Stimulated activated naive B cell treated with anti-CD40 and anti-IgM and Interleukin-4, amounts not matched to agents 10 μg/mL and 1 μg/mL and 100 μg/mL, for 72 hours (primary cell): ENCODE measurements around the gene DDA1.

Experiments used
- ATAC-seq, 2 donors: fragments of 150-1000 bp; cut with Tn5 transposase; replicated peaks; 2 replicates each; pipeline ENCODE4 v1.10.0; 2021; ENCODE audit warnings: moderate library complexity in 1 of 2
- DNase-seq: peaks from one replicate; pipeline ENCODE4 v3.0.0; 2021
- H3K27ac Mint-ChIP-seq: one replicate; pipeline ENCODE4 v1.8.0; 2022; ENCODE audit warnings: mild to moderate bottlenecking, mixed read lengths
- H3K27me3 Mint-ChIP-seq, 2 donors: one replicate each; pipeline ENCODE4 v1.8.0; 2022; ENCODE audit warnings: mixed read lengths in 2 of 2
- H3K36me3 Mint-ChIP-seq, 2 donors: one replicate each; pipeline ENCODE4 v1.8.0; 2022; ENCODE audit warnings: mixed read lengths in 2 of 2, mild to moderate bottlenecking in 1 of 2
- H3K4me1 Mint-ChIP-seq, 2 donors: one replicate each; pipeline ENCODE4 v1.8.0; 2022; ENCODE audit warnings: mixed read lengths in 2 of 2, mild to moderate bottlenecking in 1 of 2
- H3K4me3 Mint-ChIP-seq, 2 donors: one replicate each; pipeline ENCODE4 v1.8.0; 2022; ENCODE audit warnings: mild to moderate bottlenecking in 2 of 2, mixed read lengths in 2 of 2, moderate library complexity in 1 of 2
- H3K9me3 Mint-ChIP-seq, 2 donors: one replicate each; pipeline ENCODE4 v1.8.0; 2022; ENCODE audit warnings: mixed read lengths in 2 of 2, mild to moderate bottlenecking in 1 of 2

DDA1 gene

DNA sequence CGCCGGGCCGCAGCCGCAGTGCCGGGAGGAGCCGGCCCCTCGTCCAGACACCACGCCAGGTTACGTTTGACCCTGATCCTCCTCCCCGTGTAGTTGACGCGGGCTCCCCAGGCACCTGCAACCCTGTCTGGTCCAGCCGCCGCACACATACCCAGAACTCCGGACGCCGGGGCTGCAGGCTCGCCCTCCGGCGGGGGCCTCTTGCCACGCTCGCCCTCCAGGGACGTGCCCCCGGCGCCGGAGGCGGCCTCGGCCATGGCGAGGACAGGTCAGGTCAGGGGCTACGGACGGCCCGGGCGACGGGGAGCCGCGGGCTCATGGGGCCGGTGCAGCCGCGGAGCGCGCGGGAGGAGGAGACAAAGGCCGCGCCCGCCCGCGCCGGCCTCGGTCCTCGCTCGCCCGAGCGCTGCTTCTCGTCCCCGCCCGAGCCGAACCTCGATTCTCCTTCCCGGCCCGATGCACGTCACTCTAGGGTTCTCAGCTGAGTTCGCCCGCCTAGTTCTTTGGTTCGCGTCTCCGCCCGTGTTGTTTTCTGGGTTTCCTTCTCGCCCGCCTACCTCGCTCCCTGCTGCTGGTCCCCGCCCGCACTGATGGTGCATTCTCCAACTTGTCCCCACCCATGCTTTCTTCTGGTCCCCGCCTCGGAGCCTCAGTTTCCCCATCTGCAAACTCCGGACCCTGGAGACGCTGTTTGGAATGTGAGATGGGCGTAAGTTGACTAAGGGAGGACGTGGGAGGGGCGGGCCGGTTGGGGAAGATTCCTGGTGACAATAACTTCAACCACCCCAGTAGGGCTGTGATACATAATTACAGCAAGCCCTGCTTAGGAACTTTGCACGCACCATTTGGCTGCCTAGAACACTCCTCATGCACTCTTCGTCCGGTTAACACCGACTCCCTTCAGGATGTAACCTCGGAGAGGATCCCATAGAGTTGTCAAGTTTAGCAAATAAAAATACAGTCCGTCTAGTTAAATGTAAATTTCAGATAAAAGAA lies 25.3 kb downstream of the DDA1 start, which contains the start of gene ANO8:
ANO8 (minus strand) TSS at position 442 of the 996 bp plus-strand sequence; CDS start at position 257, 185 bp downstream.
- Mint-ChIP-seq H3K36me3 (peaks cover 19 to 21% of the 10 kb centered on the region in 2 donors), H3K9me3 (peaks cover 0 to 3% of the 10 kb centered on the region in 2 donors), H3K4me1 (peaks cover 22 to 55% of the 10 kb centered on the region in 2 donors), H3K27me3 (peaks cover 15 to 17% of the 10 kb centered on the region in 2 donors), H3K4me3 (peak within 1 kb of the TSS; percentile 85 to 89), H3K27ac (peak within 1 kb of the TSS; percentile 67)
- DNase-seq (peak; percentile 97), ATAC-seq (peak; percentile 66 to 72)

DNA sequence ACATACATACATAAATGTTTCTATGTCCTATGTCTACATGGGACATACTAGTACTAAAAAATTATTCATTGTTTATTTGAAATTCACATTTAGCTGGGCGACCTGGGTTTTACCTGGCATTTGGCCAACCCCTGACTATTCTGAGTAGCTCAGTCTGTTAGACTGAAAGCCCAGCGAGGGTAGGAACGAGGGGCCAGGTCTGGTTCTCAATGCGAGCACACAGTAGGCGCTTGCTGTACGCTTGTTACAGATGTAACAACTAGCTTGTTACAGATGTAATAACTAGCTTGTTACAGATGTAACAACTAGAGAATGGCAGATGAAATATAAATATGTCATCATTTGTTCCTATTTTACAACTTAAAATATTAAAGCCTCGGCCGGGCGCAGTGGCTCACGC lies 26.2 kb downstream of the DDA1 start:
- Mint-ChIP-seq H3K4me3 (peak overlapping the region in 1 of 2 donors; percentile 94), H3K27me3 (peaks cover 8 to 13% of the 10 kb centered on the region in 2 donors), H3K4me1 (peaks cover 20 to 56% of the 10 kb centered on the region in 2 donors)

DNA sequence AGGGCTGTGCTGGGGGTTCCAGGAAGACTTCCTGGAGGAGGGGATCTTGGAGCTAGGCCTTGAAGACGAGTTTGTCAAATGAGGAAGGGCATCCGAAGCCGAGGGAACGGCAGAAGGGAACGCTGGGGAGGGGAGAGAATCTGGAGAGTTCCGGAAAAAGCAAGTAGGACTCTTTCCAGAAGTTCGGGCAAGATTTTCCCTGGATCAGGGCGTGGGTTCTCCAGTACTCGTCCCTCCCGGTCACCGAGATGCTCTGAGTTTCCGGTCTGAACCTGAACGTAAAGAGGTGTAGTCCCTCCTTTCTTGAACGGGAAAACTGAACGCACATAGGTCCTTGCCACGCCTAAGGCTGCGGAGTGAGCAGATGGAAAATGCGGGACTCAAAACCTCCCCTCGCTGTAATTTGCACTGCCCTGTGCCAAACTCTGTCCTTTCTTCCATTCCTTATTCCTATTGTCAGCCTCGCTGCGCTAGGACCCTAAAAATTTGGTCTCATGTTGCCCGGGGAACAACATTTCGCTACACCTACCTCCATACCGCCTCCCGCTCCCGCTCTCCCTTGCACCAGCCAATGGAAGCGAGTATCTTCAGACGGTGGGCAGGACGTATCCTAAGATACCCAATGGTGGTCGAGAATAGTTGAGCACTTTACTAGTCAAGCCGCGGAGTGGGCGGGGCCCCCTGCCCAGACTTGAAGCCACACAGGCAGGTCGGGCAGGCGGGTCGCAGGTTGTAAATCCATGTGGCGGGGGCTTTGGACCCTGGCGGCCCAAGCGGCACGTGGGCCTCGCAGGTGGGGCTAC lies 27.7 kb downstream of the DDA1 start, which contains the start of gene GTPBP3:
GTPBP3 (plus strand) TSS at position 682 of the 803 bp plus-strand sequence; CDS start at position 741, 59 bp downstream.
- Mint-ChIP-seq H3K36me3 (peaks cover 27 to 37% of the 10 kb centered on the region in 2 donors), H3K27me3 (peaks cover 5 to 8% of the 10 kb centered on the region in 2 donors), H3K9me3 (peaks cover 0 to 3% of the 10 kb centered on the region in 2 donors), H3K4me1 (peaks cover 25 to 63% of the 10 kb centered on the region in 2 donors), H3K27ac (peak within 1 kb of the TSS; percentile 88), H3K4me3 (peak within 1 kb of the TSS; percentile 89 to 94)
- DNase-seq, result peak; percentile 94
- peak; percentile 86 to 87 for ATAC-seq

More for the DNA sequence above, 26.2 kb downstream of the DDA1 start:
- peaks cover 0 to 3% of the 10 kb centered on the region in 2 donors for H3K9me3 Mint-ChIP-seq
- DNase-seq, result no peak
- H3K27ac Mint-ChIP-seq, result no peak overlapping the region
- no peak for ATAC-seq
- peaks cover 19 to 25% of the 10 kb centered on the region in 2 donors for H3K36me3 Mint-ChIP-seq

DNA sequence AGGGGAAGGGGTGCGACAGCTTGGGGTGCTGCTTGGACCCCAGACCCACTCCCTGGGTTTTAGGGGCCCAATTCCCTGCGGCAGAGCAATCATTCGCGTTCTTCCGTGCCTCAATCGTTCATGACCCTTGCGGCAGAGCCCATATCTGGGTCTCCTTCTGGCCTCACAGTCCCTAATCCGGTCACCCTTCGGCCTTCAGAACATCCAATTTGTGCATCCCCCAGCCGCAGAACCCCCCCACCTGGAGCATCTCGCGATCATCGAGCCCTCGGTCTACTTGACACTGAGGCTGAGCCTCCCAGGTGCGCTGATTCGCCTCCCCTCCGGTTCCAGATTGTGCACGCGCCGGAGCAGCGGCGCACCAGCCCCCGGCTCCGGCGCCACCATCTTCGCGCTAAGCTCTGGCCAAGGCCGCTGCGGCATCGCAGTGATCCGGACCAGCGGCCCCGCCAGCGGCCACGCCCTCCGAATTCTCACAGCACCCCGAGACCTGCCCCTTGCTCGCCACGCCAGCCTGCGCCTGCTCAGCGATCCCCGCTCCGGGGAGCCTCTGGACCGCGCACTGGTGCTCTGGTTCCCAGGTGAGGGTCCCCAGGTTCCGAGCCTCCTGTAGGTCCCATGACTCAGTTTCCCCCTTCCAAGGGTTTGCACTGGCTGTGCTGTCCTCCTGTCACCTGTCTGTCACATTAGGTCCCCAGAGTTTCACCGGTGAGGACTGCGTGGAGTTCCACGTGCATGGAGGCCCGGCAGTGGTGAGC lies 28.5 kb downstream of the DDA1 start:
- ATAC-seq (peak; percentile 5 to 7), DNase-seq (no peak)
- Mint-ChIP-seq H3K27me3 (peaks cover under 1 to 2% of the 10 kb centered on the region in 2 donors), H3K9me3 (peaks cover 0 to under 1% of the 10 kb centered on the region in 2 donors), H3K4me1 (peaks cover 22 to 60% of the 10 kb centered on the region in 2 donors), H3K27ac (peak overlapping the region; percentile 88), H3K36me3 (peaks cover 21 to 35% of the 10 kb centered on the region in 2 donors), H3K4me3 (peak overlapping the region; percentile 89 to 94)

DNA sequence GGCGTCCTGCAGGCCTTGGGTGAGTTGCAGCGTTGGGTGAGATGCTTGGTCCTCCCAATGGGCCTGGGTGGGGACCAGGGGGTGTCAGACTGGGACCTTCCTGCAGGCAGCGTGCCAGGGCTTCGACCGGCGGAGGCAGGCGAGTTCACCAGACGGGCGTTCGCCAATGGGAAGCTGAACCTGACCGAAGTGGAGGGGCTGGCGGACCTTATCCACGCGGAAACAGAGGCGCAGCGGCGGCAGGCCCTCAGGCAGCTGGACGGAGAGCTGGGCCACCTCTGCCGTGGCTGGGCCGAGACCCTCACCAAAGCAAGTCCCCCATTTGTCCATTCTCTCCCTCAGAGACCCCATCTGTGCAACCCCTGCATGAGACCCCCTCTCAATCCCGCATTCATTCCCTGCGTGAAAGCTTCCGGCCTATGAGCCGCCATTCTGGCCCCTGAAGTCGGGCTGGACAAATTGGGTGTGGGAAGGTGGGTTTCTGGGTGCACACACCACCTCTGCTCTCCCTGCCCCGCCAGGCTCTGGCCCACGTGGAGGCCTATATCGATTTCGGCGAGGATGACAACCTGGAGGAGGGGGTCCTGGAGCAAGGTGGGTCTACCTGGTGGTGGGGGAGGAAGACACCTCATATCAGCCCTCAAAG lies 29.2 kb downstream of the DDA1 start:
- Mint-ChIP-seq H3K4me1 (peaks cover 22 to 57% of the 10 kb centered on the region in 2 donors), H3K27me3 (no peaks in the 10 kb centered on the region), H3K36me3 (peaks cover 19 to 36% of the 10 kb centered on the region in 2 donors), H3K27ac (no peak overlapping the region), H3K9me3 (no peaks in the 10 kb centered on the region), H3K4me3 (peak overlapping the region; percentile 89 to 94)
- DNase-seq, result no peak
- no peak for ATAC-seq

DNA sequence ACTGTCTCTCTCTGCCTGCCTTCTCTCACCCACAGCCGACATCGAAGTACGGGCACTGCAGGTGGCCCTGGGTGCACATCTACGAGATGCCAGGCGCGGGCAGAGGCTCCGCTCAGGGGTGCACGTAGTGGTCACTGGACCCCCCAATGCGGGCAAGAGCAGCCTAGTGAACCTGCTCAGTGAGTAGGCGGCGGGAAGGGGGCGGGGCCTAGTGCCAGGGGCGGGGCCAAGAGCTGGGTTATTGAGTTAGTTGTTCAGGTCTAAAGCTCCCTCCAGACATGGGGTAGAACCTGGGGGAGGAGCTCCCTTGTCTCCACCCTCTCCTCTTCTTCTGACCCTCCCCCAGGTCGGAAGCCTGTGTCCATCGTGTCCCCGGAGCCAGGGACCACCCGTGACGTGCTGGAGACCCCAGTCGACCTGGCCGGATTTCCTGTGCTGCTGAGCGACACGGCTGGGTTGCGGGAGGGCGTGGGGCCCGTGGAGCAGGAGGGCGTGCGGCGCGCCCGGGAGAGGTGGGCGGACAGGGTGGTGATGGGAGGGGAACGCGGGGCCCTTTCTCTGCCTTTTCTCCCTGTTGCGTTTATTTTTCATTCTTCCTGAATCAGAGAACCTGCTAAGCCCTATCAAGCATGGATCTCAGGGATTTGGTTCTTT lies 29.9 kb downstream of the DDA1 start:
- no peak overlapping the region for H3K27ac Mint-ChIP-seq
- ATAC-seq, result no peak
- no peaks in the 10 kb centered on the region for H3K9me3 Mint-ChIP-seq
- H3K4me1 Mint-ChIP-seq, result peaks cover 19 to 51% of the 10 kb centered on the region in 2 donors
- H3K4me3 Mint-ChIP-seq, result peak overlapping the region; percentile 65 to 94
- H3K36me3 Mint-ChIP-seq, result peaks cover 18 to 36% of the 10 kb centered on the region in 2 donors
- no peak for DNase-seq
- no peaks in the 10 kb centered on the region for H3K27me3 Mint-ChIP-seq

DNA sequence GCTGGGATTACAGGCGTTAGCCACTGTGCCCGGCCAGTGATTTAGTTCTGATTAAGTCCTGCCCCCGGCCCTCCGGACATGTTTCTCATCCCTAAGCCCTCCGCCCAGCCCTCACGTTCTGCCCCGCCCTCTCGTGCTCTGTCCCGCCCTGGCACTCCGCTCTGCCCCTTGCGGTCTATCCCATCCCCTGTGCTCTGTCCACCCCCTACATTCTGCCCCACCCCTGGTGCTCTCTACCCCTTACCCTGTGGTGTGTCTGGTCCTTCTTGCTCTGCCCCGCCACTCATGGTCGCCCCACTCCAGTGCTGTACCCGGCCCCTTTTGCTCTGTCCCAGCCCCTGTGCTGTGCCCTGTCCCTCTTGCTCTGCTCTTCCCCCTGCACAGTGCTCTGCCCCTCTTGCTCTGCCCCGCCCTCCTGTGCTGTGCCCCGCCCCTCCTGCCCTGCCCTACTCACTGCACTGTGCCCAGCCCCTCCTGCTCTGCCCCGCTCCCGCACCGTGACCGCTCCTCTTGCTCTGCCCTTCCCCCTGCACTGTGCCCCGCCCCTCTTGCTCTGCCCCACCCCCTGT lies 31.0 kb downstream of the DDA1 start:
- no peaks in the 10 kb centered on the region for H3K9me3 Mint-ChIP-seq
- peaks cover 13 to 40% of the 10 kb centered on the region in 2 donors for H3K4me1 Mint-ChIP-seq
- DNase-seq (no peak), ATAC-seq (no peak)
- H3K27ac Mint-ChIP-seq, result no peak overlapping the region
- no peak overlapping the region for H3K4me3 Mint-ChIP-seq
- H3K36me3 Mint-ChIP-seq, result peaks cover 18 to 43% of the 10 kb centered on the region in 2 donors
- no peaks in the 10 kb centered on the region for H3K27me3 Mint-ChIP-seq

DNA sequence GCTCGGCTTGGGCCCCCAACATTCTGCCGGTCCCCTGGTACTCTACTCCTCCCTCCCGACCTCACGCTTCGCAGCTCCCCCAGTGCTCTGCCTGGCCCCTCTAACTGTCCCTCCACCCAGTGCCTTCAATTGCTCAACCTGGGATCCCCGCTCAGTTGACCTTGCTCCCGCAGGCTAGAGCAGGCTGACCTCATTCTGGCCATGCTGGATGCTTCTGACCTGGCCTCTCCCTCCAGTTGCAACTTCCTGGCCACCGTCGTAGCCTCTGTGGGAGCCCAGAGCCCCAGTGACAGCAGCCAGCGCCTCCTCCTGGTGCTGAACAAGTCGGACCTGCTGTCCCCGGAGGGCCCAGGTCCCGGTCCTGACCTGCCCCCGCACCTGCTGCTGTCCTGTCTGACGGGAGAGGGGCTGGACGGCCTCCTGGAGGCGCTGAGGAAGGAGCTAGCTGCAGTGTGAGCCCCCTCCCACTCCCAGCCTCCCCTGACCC lies 31.6 kb downstream of the DDA1 start:
- H3K4me1 Mint-ChIP-seq, result peaks cover 13 to 41% of the 10 kb centered on the region in 2 donors
- H3K9me3 Mint-ChIP-seq, result no peaks in the 10 kb centered on the region
- H3K27ac Mint-ChIP-seq, result no peak overlapping the region
- ATAC-seq, result no peak
- no peak for DNase-seq
- H3K36me3 Mint-ChIP-seq, result peaks cover 18 to 43% of the 10 kb centered on the region in 2 donors
- no peaks in the 10 kb centered on the region for H3K27me3 Mint-ChIP-seq
- H3K4me3 Mint-ChIP-seq, result no peak overlapping the region

DNA sequence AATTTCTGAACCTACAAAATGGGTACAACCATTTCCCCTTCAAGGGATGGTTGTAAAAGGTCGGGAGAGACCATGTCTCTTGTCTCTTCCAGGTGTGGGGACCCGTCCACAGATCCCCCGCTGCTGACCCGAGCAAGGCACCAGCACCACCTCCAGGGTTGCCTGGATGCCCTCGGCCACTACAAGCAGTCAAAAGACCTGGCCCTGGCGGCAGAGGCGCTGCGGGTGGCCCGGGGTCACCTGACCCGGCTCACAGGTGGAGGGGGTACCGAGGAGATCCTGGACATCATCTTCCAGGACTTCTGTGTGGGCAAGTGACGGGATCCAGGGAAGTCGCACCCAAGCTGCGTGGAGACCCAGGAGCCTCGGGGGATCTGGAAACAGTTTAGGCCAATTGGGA lies 32.0 kb downstream of the DDA1 start:
- no peak for ATAC-seq
- DNase-seq, result no peak
- H3K36me3 Mint-ChIP-seq, result peaks cover 19 to 43% of the 10 kb centered on the region in 2 donors
- peaks cover 17 to 41% of the 10 kb centered on the region in 2 donors for H3K4me1 Mint-ChIP-seq
- no peaks in the 10 kb centered on the region for H3K9me3 Mint-ChIP-seq
- H3K4me3 Mint-ChIP-seq, result no peak overlapping the region
- peaks cover 0 to under 1% of the 10 kb centered on the region in 2 donors for H3K27me3 Mint-ChIP-seq
- H3K27ac Mint-ChIP-seq, result no peak overlapping the region

DNA sequence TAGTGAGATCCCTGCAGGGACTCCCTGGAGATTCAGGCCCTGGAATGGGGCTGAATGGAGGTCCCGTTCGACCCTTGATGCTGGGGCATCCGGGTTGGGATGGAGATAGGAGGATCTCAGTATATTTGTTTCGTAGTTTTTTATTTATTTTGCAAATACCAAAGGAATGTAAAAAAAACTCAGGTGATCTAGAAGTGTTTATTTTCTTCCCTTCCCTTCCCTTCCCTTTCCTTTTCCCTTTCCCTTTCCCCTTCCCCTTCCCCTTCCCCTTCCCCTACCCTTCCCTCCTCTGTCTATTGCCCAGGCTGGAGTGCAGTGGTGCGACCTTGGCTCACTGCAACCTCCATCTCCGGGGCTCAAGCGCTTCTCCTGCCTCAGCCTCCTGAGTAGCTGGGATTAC lies 32.5 kb downstream of the DDA1 start:
- Mint-ChIP-seq H3K9me3 (no peaks in the 10 kb centered on the region), H3K4me1 (peaks cover 18 to 41% of the 10 kb centered on the region in 2 donors), H3K4me3 (no peak overlapping the region), H3K27me3 (peaks cover 0 to 5% of the 10 kb centered on the region in 2 donors), H3K36me3 (peaks cover 16 to 43% of the 10 kb centered on the region in 2 donors), H3K27ac (no peak overlapping the region)
- ATAC-seq (no peak), DNase-seq (no peak)

DNA sequence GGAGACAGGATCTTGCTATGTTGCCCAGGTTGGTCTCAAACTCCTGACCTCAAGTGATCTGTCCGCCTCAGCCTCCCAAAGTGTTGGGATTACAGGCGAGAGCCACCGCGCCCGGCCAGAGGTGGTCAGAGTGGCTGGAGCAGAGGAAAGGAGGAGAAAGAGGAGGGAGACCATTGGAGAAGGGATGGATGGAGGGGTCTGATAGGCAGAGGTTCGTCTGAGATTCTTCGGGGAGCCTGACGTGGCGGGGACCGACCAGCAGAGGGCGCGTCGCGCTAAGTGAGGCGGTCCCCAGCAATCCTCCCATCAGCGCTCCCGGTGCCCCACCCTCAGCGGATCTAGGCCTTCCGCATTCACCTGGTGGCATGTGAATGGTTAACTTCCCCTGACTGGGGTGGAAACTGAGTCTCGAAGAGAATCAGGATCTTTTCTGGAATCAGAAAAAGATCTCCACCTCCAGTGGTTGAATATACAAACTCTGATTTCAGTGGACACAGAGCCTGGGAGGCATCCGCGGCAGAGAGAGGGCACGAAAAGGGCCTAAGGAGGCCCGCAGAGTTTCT lies 36.8 kb downstream of the DDA1 start:
- Mint-ChIP-seq H3K4me1 (peaks cover 8 to 30% of the 10 kb centered on the region in 2 donors), H3K9me3 (no peaks in the 10 kb centered on the region), H3K36me3 (peaks cover 10 to 20% of the 10 kb centered on the region in 2 donors), H3K27me3 (peaks cover 19 to 43% of the 10 kb centered on the region in 2 donors), H3K27ac (peak overlapping the region; percentile 6), H3K4me3 (peak overlapping the region in 1 of 2 donors; percentile 50)
- ATAC-seq (peak; percentile 96 to 98), DNase-seq (peak; percentile 63)

DNA sequence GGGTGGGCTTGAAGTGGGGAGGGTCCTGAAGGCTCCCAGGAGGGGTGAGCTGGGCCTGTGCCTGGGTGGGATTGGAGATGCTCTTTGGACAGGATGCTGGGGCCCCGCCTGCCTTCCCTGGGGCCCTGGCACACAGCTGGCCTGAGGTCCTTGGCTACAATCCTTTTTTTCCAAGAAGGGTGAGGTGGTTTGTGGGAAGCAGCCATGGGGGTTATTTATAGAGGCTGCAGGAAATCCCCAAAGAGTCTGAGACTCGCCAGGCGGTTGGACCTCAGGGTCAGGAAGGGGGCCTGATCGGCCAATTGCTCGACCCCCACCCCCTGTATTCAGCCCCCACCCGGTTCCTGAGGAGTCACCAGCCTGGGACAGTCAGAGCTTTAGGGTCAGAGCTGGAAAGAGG lies 38.0 kb downstream of the DDA1 start:
- no peak for DNase-seq
- H3K27ac Mint-ChIP-seq, result no peak overlapping the region
- H3K27me3 Mint-ChIP-seq, result peaks cover 29 to 54% of the 10 kb centered on the region in 2 donors
- no peak overlapping the region for H3K4me3 Mint-ChIP-seq
- H3K9me3 Mint-ChIP-seq, result no peaks in the 10 kb centered on the region
- H3K4me1 Mint-ChIP-seq, result peaks cover 9 to 32% of the 10 kb centered on the region in 2 donors
- ATAC-seq, result no peak
- H3K36me3 Mint-ChIP-seq, result peaks cover 2 to 15% of the 10 kb centered on the region in 2 donors
